HCT116 (cell line): ENCODE results near the gene KCNB1.

Experiments
- ELF1 ChIP-seq: IDR thresholded peaks from 2 replicates; pipeline ENCODE4 v1.6.1; 2012; ENCODE audit warnings: low read depth, borderline replicate concordance
- EZH2 ChIP-seq: fragments of 200-600 bp; sonication (generic); IDR thresholded peaks from 2 replicates; pipeline ENCODE4 v1.6.1; 2017; ENCODE audit warnings: antibody characterized with exemption, mixed run types
- SRF ChIP-seq: IDR thresholded peaks from 2 replicates; pipeline ENCODE4 v1.6.1; 2012; ENCODE audit warnings: low read depth
- TCF7L2 ChIP-seq: IDR thresholded peaks from 2 replicates; pipeline ENCODE4 v1.7.0; 2011; ENCODE audit warnings: borderline replicate concordance, inconsistent platforms; ENCODE audit not compliant: insufficient read depth, insufficient read length; ENCODE audit errors: extremely low read depth
- TF ChIP-seq, protein P1 (sequence below), 3 experiments: fragments of 200-600 bp in 1 of 3; sonication (generic) in 1 of 3; IDR thresholded peaks in 2 of 3; conservative IDR thresholded peaks in 1 of 3; 2 replicates each; pipeline ENCODE4 v1.5.1; 2012 to 2017; ENCODE audit warnings: low read depth in 2 of 3, low read length in 2 of 3, antibody characterized with exemption in 1 of 3, borderline replicate concordance in 1 of 3, control low read depth in 1 of 3, mild to moderate bottlenecking in 1 of 3, mixed read lengths in 1 of 3, mixed run types in 1 of 3, moderate library complexity in 1 of 3; ENCODE audit not compliant: insufficient read depth in 1 of 3
- TF ChIP-seq, protein P2 (sequence below): IDR thresholded peaks from 2 replicates; pipeline ENCODE4 v1.6.1; 2012

DNA sequence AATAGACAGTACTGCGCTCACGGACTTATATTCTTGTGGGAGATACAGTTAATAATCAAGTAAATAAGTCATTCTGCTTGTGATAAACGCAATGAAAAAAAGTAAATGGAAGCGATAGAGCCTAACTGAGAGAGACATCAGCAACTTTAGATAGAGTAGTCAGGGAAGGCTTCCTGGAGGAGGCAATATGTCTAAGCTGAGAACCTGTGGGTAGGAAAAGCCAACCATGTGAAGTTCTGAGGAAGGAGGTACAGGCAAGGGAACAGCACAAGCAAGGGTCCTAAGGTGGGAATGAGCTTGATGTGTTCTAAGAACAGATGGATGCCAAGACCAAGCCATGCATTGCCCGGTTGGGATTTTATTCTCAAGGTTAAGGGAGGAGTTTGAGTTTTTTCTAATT, 7.2 kb upstream of the KCNB1 start:
- TF ChIP-seq, protein P1, sequence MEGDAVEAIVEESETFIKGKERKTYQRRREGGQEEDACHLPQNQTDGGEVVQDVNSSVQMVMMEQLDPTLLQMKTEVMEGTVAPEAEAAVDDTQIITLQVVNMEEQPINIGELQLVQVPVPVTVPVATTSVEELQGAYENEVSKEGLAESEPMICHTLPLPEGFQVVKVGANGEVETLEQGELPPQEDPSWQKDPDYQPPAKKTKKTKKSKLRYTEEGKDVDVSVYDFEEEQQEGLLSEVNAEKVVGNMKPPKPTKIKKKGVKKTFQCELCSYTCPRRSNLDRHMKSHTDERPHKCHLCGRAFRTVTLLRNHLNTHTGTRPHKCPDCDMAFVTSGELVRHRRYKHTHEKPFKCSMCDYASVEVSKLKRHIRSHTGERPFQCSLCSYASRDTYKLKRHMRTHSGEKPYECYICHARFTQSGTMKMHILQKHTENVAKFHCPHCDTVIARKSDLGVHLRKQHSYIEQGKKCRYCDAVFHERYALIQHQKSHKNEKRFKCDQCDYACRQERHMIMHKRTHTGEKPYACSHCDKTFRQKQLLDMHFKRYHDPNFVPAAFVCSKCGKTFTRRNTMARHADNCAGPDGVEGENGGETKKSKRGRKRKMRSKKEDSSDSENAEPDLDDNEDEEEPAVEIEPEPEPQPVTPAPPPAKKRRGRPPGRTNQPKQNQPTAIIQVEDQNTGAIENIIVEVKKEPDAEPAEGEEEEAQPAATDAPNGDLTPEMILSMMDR (IDR thresholded peaks at IDR 0.05 in 2 of 3, conservative IDR thresholded peaks at IDR 0.05 in 1 of 3; ENCODE audit: borderline replicate concordance in 1 of 3, insufficient read depth in 1 of 3, low read depth in 2 of 3, low read length in 2 of 3), result no peak
- TF ChIP-seq EZH2 (no peak), ELF1 (no peak), TCF7L2 (no peak), SRF (no peak)
- TF ChIP-seq, protein P2, sequence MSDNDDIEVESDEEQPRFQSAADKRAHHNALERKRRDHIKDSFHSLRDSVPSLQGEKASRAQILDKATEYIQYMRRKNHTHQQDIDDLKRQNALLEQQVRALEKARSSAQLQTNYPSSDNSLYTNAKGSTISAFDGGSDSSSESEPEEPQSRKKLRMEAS, result no peak
